NCI-H2196 (cell line): ENCODE results near the gene VPREB3.

Experiments
- DNase-seq: peaks from one replicate; lab custom pipeline; 2025; ENCODE audit not compliant: unreplicated experiment; lab: John Stamatoyannopoulos, UW

VPREB3 gene

DNA sequence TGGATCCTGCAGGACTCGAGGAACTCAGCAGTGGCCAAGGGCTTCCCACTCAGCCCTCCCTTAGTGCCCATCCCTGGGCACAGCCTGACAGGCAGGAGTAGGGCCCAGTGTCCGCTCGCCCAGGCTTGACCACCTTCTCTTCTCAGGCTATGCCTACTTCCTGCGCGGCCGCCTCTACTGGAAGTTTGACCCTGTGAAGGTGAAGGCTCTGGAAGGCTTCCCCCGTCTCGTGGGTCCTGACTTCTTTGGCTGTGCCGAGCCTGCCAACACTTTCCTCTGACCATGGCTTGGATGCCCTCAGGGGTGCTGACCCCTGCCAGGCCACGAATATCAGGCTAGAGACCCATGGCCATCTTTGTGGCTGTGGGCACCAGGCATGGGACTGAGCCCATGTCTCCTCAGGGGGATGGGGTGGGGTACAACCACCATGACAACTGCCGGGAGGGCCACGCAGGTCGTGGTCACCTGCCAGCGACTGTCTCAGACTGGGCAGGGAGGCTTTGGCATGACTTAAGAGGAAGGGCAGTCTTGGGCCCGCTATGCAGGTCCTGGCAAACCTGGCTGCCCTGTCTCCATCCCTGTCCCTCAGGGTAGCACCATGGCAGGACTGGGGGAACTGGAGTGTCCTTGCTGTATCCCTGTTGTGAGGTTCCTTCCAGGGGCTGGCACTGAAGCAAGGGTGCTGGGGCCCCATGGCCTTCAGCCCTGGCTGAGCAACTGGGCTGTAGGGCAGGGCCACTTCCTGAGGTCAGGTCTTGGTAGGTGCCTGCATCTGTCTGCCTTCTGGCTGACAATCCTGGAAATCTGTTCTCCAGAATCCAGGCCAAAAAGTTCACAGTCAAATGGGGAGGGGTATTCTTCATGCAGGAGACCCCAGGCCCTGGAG lies 29.3 kb upstream of the VPREB3 start:
- DNase-seq, result no peak

DNA sequence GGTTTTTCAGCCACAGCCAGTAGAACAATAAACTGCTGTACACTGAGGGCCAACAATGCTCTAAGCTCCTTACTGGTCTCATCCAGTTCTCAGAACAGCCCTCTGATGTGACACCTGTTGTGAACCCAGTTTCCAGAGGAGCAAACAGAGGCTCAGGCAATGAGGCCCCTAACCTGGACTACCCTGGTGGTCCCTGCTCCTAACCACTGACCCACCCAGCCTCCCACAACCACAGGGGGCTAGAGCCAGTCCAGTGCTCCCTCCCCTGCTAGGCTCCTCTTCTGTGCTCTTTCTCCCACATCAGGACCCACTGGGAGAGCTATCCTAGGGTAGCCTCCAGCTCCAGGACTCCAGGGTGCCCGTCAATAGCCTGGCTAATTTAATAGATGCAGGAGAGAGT lies 28.5 kb upstream of the VPREB3 start:
- DNase-seq, result no peak

DNA sequence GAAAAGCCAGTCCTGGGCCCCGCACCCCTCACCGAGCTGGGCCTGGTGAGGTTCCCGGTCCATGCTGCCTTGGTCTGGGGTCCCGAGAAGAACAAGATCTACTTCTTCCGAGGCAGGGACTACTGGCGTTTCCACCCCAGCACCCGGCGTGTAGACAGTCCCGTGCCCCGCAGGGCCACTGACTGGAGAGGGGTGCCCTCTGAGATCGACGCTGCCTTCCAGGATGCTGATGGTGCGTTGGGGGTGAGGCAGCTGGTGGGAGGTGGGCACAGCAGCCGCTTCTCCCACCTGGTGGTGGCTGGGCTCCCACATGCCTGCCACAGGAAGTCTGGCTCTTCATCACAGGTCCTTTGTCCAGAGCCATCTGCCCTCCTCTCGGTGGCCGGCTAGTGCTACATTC lies 28.0 kb upstream of the VPREB3 start:
- no peak for DNase-seq

DNA sequence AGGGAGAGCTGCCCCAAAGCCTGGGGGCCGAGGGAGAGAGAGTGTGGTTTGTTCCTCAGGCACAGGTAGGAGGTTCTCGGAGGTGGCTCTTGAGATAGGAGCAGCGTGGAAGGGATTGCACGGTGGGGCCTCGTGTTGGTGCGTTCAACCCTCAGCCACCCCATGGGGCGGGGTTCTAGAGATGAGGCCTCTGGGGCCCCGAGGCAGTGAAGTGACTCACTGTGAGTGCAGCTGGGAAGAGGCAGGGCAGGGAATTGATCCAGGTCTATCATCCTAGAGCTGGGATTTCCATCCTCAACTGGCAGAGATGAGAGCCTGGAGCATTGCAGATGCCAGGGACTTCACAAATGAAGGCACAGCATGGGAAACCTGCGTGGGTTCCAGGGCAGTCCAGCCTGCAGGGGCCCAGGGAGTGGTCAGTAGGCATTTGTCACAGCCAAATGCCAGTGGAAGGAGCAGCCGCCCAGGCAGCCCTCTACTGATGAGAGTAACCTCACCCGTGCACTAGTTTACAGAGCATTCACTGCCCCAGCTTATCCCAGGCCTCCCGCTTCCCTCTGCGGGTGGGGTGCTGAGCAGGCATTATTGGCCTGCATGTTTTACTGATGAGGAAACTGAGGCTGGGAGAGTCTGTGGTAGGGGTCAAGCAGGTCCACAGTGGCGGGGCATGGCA lies 27.4 kb upstream of the VPREB3 start:
- no peak for DNase-seq

DNA sequence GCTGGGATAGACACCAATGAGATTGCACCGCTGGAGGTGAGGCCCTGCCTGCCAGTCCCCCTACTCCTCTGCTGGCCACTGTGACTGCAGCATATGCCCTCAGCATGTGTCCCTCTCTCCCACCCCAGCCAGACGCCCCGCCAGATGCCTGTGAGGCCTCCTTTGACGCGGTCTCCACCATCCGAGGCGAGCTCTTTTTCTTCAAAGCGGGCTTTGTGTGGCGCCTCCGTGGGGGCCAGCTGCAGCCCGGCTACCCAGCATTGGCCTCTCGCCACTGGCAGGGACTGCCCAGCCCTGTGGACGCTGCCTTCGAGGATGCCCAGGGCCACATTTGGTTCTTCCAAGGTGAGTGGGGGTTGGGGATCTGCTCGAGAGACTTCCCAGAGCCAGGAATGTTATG lies 26.8 kb upstream of the VPREB3 start:
- no peak for DNase-seq

DNA sequence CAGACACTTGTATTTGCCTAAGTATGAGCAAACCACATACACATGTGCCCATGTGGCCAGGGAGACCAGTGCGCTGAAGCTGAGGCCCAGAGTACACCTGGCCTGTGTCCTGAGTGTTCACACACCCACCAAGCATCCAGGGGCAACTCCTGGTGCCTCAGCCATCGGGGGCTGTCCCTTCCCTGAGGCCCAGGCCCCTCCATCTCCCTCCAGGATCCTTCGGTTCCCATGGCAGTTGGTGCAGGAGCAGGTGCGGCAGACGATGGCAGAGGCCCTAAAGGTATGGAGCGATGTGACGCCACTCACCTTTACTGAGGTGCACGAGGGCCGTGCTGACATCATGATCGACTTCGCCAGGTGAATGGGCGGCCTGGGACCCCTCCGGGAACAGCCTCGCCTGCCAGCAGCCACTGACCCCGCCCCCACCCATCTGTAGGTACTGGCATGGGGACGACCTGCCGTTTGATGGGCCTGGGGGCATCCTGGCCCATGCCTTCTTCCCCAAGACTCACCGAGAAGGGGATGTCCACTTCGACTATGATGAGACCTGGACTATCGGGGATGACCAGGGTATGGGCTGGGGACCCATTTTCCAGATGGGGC lies 26.0 kb upstream of the VPREB3 start:
- no peak for DNase-seq

DNA sequence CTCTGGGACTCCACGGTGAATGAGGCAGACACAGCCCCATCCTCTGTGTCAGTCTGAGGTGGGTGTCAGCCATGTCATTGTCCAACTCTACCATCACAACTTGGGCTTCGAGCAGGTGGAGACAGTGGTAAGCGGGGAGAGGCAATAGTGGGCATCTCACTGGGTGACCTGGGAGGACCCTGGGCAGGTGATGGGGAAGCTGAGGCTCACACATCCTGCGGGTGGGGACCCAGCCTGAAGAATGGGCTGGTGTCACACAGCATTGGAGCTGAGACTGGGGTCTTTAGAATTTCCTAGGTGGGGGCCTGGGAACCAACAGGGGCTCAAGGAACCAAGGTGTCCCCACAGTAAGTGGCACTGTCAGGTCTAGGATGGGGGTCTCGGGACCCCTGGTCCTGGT lies 25.5 kb upstream of the VPREB3 start:
- no peak for DNase-seq

DNA sequence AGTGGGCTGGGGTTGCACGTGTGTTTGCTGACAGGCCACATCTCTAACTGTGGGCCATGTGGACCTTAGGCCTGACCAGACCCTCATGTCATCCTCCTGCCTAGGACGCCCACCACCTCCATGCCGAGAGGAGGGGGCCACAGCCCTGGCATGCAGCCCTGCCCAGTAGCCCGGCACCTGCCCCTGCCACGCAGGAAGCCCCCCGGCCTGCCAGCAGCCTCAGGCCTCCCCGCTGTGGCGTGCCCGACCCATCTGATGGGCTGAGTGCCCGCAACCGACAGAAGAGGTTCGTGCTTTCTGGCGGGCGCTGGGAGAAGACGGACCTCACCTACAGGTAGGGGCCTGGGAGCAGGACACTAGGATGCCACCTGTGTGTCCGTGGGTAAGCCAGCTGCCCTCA lies 24.9 kb upstream of the VPREB3 start:
- DNase-seq, result no peak

DNA sequence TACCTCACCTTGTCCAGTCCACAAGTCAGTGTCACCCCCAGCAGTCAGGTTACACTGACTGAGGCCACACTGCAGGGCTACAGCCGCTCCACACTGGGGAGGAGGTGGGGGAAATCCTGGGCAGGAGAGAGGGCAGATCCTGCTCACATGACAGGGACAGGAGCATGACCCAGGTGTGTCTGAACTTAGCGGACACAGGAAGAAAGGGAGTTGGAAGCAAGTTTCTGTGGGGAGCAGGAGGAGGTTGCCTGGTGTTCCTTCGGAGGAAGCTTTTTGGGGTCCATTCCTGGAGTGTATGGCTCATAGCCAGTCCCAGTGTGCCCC lies 24.3 kb upstream of the VPREB3 start:
- DNase-seq, result no peak

DNA sequence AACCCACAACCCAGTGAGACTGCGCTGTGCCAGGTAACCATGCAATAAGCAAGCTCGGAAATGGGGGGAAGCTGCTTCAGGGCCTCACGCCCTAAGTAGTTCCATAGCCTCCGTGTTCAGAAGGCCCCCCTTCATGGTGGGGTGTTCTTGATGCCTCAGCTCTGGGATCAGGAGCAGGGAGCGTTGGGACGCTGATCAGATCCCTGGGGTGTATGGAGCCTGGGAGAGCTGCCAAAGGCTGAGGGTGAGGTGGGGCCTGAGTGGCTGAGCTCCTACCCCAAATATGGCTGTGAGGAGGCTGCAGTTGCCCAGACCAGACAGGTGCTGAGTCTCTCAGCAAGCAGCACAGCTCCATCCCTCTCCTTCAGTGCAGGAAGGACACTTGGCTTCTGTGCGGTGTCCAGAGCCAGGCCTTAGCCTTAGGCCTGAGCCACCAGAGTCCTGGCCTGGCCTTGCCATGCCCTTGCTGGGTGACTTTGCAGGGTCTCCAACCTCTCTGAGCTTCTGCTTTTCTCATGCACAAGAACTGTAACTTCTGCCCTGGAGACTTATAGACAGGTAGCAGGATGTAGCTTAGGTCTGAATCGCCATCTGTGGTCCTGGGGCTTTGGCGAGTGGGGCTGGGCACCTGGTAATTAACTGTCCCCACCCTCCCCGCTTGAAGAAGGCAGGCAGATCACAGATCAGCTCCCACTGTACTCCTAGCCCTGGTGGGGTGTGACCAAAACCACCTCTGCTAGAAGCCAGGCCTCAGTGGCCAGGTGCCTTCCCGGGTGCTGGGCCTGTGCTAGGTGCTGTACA lies 23.8 kb upstream of the VPREB3 start:
- DNase-seq, result no peak

DNA sequence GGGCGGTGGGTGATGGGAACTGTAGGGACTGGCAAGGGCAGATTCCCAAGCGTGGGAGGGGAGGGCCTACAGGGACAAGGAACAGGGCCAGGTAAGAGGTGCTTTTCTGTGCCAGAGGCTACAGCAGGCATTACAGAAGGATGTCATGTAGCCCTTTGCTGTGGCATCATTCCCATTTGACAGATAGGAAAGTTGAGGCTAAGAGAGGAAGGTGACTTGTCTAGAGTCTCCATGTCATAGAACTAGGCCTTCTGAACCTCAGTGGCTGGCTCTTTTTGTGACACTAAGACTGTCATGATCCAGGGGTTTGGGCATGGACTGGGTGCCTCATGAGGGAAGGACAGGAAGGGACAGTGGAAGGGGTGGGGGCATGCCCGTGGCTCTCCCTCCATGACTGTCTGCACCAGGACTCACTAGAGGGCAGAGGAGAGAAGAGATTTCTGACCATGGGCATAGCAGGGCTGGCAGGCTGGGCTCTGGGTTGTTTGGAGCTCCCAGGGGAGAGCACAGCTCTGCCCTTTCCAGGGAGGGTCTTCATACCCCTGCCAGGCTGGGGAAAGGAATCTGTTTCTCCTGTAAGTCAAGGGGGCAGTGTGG lies 21.7 kb upstream of the VPREB3 start:
- DNase-seq, result no peak

DNA sequence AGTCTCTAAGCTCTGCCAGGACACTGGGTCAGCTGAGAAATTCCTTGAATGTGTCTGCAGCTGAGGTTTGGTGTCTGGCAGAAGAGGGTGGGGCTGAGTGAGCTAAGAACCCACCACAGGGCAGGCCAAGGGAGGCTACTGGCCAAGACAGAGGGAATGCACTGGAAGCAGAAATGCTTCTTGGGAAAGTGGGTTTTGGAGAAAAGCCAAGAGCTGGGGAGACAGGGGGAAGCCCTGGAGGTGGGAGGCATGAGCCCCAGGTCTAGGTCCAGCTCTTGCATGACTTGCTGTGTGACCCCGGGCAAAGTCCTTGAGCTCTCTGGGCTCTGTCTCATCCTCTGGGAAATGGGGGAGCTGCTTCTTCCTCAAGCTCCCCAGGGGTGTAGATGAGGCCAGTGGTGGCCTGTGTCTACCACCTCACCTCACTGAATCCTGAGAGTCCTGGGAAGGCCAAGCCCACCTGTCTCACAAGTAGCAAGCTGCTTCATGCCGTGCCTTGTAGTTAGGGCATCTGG lies 20.8 kb upstream of the VPREB3 start:
- no peak for DNase-seq

DNA sequence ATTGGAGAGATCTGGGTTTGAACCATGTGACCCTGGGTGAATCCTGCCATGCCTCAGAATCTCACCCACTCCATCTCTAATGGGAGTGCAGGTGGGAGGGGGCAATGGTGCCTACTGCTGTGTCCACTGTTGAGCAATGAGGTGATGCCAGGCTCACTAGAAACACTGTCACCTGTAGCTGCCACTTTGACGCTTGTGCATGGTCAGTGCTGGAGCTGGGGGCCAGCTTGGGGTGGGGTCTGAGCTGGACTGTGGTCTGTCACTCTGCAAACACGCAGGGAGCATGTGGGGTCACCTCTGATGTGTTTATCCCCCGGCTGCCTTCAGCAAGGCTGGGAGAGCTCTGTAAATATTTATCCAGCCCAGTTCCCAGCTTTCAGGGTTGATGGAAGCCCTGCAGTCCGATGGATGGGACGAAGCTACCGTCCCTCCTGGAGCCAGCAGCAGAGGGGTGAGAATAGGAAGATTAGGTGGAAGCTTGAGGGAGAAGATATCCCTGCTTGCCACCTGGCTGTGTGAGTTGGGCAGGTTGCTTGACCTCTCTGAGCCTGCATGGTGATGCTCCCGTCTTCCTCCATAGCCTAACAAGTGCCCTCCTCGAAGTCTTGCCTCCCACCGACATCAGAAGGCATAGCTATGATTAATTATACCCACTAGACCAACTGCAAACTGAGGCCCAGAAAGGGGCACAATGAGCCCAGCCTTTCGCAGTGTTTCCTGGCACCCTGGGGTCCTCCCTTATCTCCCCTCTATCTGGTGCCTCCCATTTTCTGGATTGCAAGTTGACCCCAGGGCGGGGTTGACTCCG lies 20.1 kb upstream of the VPREB3 start:
- DNase-seq, result no peak

DNA sequence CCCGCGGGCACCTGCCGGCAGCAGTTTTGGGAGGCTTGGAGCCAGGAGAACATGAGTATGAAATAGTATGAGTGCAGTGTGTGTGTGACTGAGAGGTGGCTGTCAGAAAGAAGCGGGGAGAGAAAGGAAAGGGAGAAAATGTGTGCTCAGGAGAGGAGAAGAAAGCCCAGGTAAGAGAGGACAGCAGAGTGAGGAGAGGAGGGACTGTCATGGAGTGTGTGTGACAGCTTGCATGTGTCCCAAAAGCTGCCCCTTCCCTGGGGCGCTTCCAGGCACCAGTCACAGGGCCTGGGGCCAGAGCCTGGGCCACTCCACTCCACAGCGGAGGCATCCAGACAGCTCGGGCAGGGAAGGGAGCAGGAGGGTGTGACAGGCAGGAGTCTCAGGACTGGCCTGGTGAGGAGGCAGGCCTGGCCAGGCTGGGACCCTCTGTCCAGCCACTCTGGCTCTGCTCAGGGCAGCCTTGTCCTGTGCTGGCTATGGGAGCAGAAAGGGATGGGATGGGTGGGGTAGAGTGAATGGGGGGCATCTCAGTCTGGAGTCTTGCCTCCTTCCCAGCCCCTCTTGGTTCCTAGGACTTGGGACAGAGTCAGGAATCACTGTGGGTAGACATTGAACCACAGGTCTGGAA lies 19.4 kb upstream of the VPREB3 start:
- no peak for DNase-seq

DNA sequence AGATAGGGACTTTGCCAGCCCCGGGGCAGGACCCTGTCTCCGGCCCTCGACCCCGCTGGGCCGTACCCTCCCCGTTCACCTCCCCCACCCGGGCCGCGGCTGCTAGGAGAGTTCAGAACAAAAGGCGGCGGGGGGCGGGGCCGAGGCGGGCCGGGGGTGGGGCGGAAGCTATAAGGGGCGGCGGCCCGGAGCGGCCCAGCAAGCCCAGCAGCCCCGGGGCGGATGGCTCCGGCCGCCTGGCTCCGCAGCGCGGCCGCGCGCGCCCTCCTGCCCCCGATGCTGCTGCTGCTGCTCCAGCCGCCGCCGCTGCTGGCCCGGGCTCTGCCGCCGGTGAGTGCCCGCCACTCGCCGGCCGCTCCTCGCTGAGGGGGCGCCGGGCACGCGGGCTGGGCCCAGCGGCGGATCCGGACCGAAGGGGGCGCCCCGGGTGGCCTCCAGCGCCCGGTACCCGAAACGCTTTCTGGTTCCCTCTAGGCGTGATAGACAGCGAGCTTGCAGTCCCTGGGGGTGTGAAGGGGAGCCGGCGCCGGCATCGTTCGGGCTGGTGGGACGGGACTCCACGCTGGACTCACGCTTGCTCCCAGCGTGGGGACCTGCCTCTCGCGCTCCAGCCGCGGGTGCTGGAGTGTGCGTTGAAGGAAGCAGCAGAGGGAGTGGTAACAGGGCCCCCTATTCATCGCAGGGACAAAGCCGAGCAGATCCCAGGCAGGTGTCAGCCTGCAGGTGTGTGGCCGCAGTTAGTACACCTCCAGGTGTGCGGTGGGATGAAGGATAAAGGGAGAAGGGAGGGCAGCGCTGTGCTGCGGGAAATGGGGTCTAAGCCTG lies 18.6 kb upstream of the VPREB3 start, which contains the start of gene MMP11:
Gene MMP11 (plus strand): TSS at position 201 of the 825 bp plus-strand sequence. CDS start 22 bp downstream, at position 223.
- DNase-seq, result peak; percentile 22

DNA sequence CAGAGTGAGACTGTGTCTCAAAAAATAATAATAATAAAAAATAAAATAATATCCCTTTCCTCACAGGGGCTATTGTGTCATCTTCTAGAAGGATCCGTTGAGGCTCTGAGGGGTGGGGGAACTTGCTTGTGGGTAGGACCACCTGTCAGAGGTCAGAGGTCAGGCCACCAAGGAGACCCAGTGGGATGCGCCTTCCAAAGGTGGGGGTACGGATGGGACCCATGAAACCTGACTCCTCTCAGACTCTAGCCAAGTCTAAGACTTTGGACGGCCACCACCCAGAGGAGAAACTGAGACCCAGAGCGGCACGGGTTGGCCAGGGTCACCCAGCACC lies 18.1 kb upstream of the VPREB3 start:
- no peak for DNase-seq

DNA sequence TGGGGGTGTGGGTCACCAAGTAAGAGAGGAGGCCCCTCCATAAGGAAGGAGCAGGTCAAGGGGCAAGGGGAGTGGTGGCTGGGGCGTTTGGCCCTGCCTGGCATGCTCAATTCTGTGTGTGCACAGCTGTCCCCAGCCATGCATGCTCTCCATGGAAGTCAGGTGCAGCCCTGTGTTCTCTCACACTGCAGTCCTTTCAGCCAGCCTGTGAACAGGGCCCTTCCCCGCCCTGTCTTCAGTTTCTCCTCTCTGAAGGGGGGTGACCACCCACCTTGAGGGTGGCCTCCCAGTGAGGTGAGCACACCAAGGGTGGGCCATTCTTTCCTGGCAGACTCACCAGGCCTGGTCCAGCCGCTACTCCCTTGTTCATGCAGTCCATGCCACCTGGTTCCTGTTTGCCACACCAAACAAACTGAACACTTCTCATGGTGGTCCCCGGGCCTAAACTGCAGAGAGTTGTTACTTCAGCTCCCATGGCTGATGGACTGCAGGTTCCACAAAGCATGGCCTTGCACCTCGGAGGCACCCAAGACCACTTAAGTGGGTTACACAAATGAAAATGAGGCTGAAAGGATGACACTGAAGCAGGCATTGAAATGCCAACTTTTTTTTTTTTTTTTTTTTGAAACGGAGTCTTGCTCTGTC lies 15.2 kb upstream of the VPREB3 start:
- DNase-seq, result no peak
